Upper lobe of left lung (tissue), 6 donors: Measurements from ENCODE around the gene SLC19A1. TPM values are rescaled to one million over a fixed set of nuclear protein-coding genes. Genes with fewer than 3 reads are reported as not detected.
A peak's percentile ranks its signal among the peaks of the same experiment; 100 is the strongest.

Experiments used
- ATAC-seq, 2 donors: fragments of 200-7000 bp; cut with Tn5 transposase; one replicate each; pipeline ENCODE4 v1.9.1; 2022; ENCODE audit warnings: mild to moderate bottlenecking in 2 of 2, moderate library complexity in 2 of 2; ENCODE audit not compliant: low FRiP score in 2 of 2
- DNase-seq, 2 donors: peaks; one replicate each; pipeline ENCODE4 v3.0.0-alpha.2; 2019 to 2020
- H3K27ac ChIP-seq, 4 donors: fragments of 200-600 bp; sonication (generic); one replicate each; pipeline ENCODE4 v1.5.1; 2016 to 2019
- H3K27me3 ChIP-seq, 4 donors: fragments of 200-600 bp; sonication (generic); one replicate each; pipeline ENCODE4 v1.5.1; 2017 to 2019
- H3K36me3 ChIP-seq, 4 donors: fragments of 200-600 bp; sonication (generic); one replicate each; pipeline ENCODE4 v1.5.1; 2016 to 2019
- H3K4me1 ChIP-seq, 4 donors: fragments of 200-600 bp; sonication (generic); one replicate each; pipeline ENCODE4 v1.5.1; 2018 to 2019
- H3K4me3 ChIP-seq, 4 donors: fragments of 200-600 bp; sonication (generic); one replicate each; pipeline ENCODE4 v1.5.1; 2017 to 2019; ENCODE audit warnings: mild to moderate bottlenecking in 2 of 4, moderate library complexity in 1 of 4
- H3K9me3 ChIP-seq, 4 donors: fragments of 200-600 bp; sonication (generic); one replicate each; pipeline ENCODE4 v1.5.1; 2018 to 2019
- CTCF ChIP-seq, 6 experiments: fragments of 450-650 bp in 4 of 6; fragments of 200-600 bp in 2 of 6; sonication (generic) in 2 of 6; IDR thresholded peaks; one replicate each; pipeline ENCODE4 v1.5.1; 2016 to 2019; ENCODE audit warnings: antibody characterized with exemption in 6 of 6
- EP300 ChIP-seq, 4 donors: sonication (generic); formaldehyde crosslinking; IDR thresholded peaks; one replicate each; pipeline ENCODE4 v1.5.1; 2017; ENCODE audit warnings: antibody characterized with exemption in 4 of 4, control low read depth in 2 of 4
- POLR2A ChIP-seq, 4 donors: fragments of 450-650 bp; IDR thresholded peaks; one replicate each; pipeline ENCODE4 v1.5.1; 2016 to 2017; ENCODE audit warnings: antibody characterized with exemption in 4 of 4, mild to moderate bottlenecking in 2 of 4
- POLR2AphosphoS5 ChIP-seq, 2 donors: sonication (generic); formaldehyde crosslinking; IDR thresholded peaks; one replicate each; pipeline ENCODE4 v1.5.1; 2017; ENCODE audit warnings: antibody characterized with exemption in 2 of 2
- WGBS, 2 donors: methylation state at CpG; one replicate each; pipeline ENCODE4 v1.1.5; 2017 to 2018; 5-methylcytosine and 5-hydroxymethylcytosine counted together
- total RNA-seq, 6 donors: library from RNA; depleted of rRNA in 4 of 6; stranded (reverse); fragments of >200 nt in 4 of 6; gene quantifications; one replicate each; pipeline versions ENCODE4 v1.1.0 to v1.2.1, GENCODE V29; 2016 to 2021
- donor health status: DM: no; HTN: no; CAD: no; lungs with moderate emphysema.
- donor health status: DM: no; HTN: yes; CAD: no; lungs with severe emphysema.

SLC19A1 gene
- total RNA-seq, 6 donors from 2014 or later = 36.4 to 75.6 (median 49.9) TPM

GRCh38 chr21:45576838-45577737, 34.8 kb upstream of the SLC19A1 start:
- peaks cover 0 to 10% (median 3%) of the 10 kb centered on the region in 4 donors for H3K4me1 ChIP-seq
- H3K9me3 ChIP-seq = no peaks in the 10 kb centered on the region
- TF ChIP-seq EP300 (IDR thresholded peaks at IDR 0.05) (no peak), POLR2A (IDR thresholded peaks at IDR 0.05) (no peak), CTCF (IDR thresholded peaks at IDR 0.05) (no peak), POLR2AphosphoS5 (IDR thresholded peaks at IDR 0.05) (no peak)
- 83 to 84% methylated on average over 15 to 16 of the region's 24 CpGs for WGBS, 2 donors
- no peak overlapping the region for H3K4me3 ChIP-seq
- H3K27ac ChIP-seq = no peak overlapping the region
- no peaks in the 10 kb centered on the region for H3K27me3 ChIP-seq
- no peaks in the 10 kb centered on the region for H3K36me3 ChIP-seq
- DNase-seq = peak; percentile 5 to 60
- no peak for ATAC-seq

- H3K4me3 ChIP-seq = no peak overlapping the region
- DNase-seq = peak; percentile 10 to 66
- H3K27ac ChIP-seq = no peak overlapping the region
- 89 to 90% methylated on average over 17 to 21 of the region's 21 CpGs for WGBS, 2 donors
- H3K4me1 ChIP-seq = peaks cover 0 to 10% (median 3%) of the 10 kb centered on the region in 4 donors
- no peak for ATAC-seq
- H3K36me3 ChIP-seq = no peaks in the 10 kb centered on the region
- H3K9me3 ChIP-seq = no peaks in the 10 kb centered on the region
- TF ChIP-seq CTCF (IDR thresholded peaks at IDR 0.05) = no peak
- no peak for TF ChIP-seq POLR2AphosphoS5 (IDR thresholded peaks at IDR 0.05)
- TF ChIP-seq EP300 (IDR thresholded peaks at IDR 0.05) = no peak
- H3K27me3 ChIP-seq = no peaks in the 10 kb centered on the region
Observed at GRCh38 chr21:45575993-45576837, 34.0 kb upstream of the SLC19A1 start.

DNA sequence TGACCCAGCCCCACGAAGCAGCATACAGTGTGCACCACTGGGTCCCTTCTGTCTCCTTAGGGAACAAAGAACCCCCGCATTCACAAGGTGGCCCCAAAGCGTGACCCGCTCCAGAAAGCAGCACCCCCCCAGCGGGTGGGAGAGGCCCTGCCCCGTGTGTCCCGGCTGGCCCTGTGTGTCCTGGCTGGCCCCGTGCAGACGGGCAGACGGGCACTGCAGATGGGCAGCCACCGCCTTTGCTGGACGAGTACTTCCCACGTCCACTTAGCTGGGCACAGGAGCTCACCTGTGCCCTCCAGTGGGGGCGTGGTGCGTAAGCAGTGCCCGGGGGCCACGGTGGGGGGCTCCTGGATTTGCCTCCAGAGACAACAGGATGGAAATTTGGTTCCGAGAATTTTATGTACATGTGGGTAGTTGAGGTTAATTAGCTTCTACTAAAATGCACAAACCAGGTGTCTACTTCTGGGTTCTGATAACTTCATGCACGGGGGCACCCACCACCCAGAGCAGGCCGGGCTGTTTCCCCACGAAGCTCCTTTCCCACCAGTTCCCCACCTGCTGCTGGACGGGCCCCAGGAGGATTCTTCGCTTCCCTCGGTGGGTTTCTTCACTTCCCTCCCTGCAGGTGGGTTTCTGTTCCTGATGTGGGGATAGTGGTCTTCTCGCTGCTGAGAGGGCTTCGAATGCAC, 33.2 kb upstream of the SLC19A1 start:
- peak; percentile 15 to 78 for DNase-seq
- Histone ChIP-seq H3K9me3 (no peaks in the 10 kb centered on the region), H3K4me1 (peaks cover 0 to 10% (median 3%) of the 10 kb centered on the region in 4 donors), H3K27me3 (no peaks in the 10 kb centered on the region), H3K36me3 (no peaks in the 10 kb centered on the region), H3K27ac (no peak overlapping the region), H3K4me3 (no peak overlapping the region)
- ATAC-seq = no peak
- TF ChIP-seq POLR2A (IDR thresholded peaks at IDR 0.05) = no peak
- no peak for TF ChIP-seq POLR2AphosphoS5 (IDR thresholded peaks at IDR 0.05)
- no peak for TF ChIP-seq CTCF (IDR thresholded peaks at IDR 0.05)
- 87 to 91% methylated on average over 11 to 26 of the region's 26 CpGs for WGBS, 2 donors

DNA sequence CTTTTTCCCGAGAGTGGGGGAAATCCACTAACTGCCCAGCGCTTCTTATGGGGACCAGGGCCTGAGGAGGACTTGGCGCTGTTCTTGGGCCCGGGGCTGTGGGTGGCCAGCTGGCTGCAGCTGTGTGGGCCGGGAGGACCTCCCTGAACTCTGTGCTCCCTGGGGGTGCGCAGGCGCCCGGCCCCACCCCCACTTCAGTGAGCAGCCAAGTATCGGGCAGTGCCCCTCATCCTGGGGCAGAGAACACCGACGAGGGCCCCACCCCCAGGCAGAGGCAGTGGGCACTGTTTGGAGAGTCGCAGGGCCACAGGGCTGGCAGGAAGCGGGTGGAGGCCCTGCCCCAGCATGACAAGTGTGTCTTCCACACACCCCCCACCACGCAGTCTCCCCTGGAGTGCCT, 32.5 kb upstream of the SLC19A1 start:
- 75 to 80% methylated on average over 4 to 14 of the region's 14 CpGs for WGBS, 2 donors
- no peak overlapping the region for H3K4me3 ChIP-seq
- TF ChIP-seq CTCF (IDR thresholded peaks at IDR 0.05) (no peak), EP300 (IDR thresholded peaks at IDR 0.05) (no peak), POLR2AphosphoS5 (IDR thresholded peaks at IDR 0.05) (no peak), POLR2A (IDR thresholded peaks at IDR 0.05) (no peak)

More for the DNA sequence above, 32.5 kb upstream of the SLC19A1 start:
- DNase-seq (no peak), ATAC-seq (no peak)
- H3K9me3 ChIP-seq = no peaks in the 10 kb centered on the region
- no peak overlapping the region for H3K27ac ChIP-seq
- peaks cover 0 to 10% (median 3%) of the 10 kb centered on the region in 4 donors for H3K4me1 ChIP-seq
- H3K27me3 ChIP-seq = no peaks in the 10 kb centered on the region
- H3K36me3 ChIP-seq = no peaks in the 10 kb centered on the region
